IMR-90 (cell line): ENCODE measurements around the gene IFIH1. TPM values are rescaled to one million over a fixed set of nuclear protein-coding genes. Genes with fewer than 3 reads are reported as not detected.

Experiments
- ATAC-seq: fragments of 200-7000 bp; cut with Tn5 transposase; 2 replicates; pipeline ENCODE4 v1.9.1; 2020; ENCODE audit warnings: low read depth, mild to moderate bottlenecking, moderate library complexity
- BruUV-seq: library from RNA; stranded (reverse); fragments of 400-500 nt; replicated peaks from 2 replicates; lab custom pipeline; 2021; lab: Mats Ljungman, UMichigan
- CTCF ChIA-PET: fragments of 300-600 bp; formaldehyde crosslinking; extraction: SDS; loops from one replicate; lab custom pipeline; 2021; ENCODE audit warnings: antibody characterized with exemption; lab: Yijun Ruan, JAX
- POLR2A ChIA-PET: fragments of 300-600 bp; sonication (Branson Sonifier 250); formaldehyde crosslinking; loops from one replicate; lab custom pipeline; 2022; ENCODE audit warnings: antibody characterized with exemption; ENCODE audit not compliant: unreplicated experiment; lab: Charles Lee
- DNase-seq: peaks from one replicate; pipeline ENCODE4 v3.0.0; 2013
- H2AFZ ChIP-seq: replicated peaks from 2 replicates; pipeline ENCODE3; 2013; ENCODE audit warnings: low read length, mild to moderate bottlenecking; ENCODE audit not compliant: poor library complexity
- H2AK5ac ChIP-seq: 2 replicates; pipeline ENCODE4 v1.6.1; 2013; ENCODE audit warnings: low read depth, low read length, inconsistent platforms
- H2AK9ac ChIP-seq: replicated peaks from 2 replicates; pipeline ENCODE3; 2013; ENCODE audit warnings: mild to moderate bottlenecking, low read depth, low read length, moderate library complexity; ENCODE audit not compliant: poor library complexity
- H2BK120ac ChIP-seq: 2 replicates; pipeline ENCODE4 v1.6.1; 2013; ENCODE audit warnings: low read depth, low read length, inconsistent platforms
- H2BK15ac ChIP-seq: 3 replicates; pipeline ENCODE4 v1.6.1; 2013; ENCODE audit warnings: low read depth, low read length, inconsistent platforms
- H2BK20ac ChIP-seq: 2 replicates; pipeline ENCODE4 v1.6.1; 2013; ENCODE audit warnings: low read depth, mild to moderate bottlenecking, inconsistent platforms, low read length, moderate library complexity
- H2BK5ac ChIP-seq: 2 replicates; pipeline ENCODE4 v1.6.1; 2013; ENCODE audit warnings: mild to moderate bottlenecking, low read depth, low read length, inconsistent platforms; ENCODE audit not compliant: poor library complexity, severe bottlenecking
- H3K14ac ChIP-seq: replicated peaks from 2 replicates; pipeline ENCODE4 v1.6.1; 2013; ENCODE audit warnings: low read depth, low read length, inconsistent platforms
- H3K18ac ChIP-seq: 2 replicates; pipeline ENCODE4 v1.6.1; 2013; ENCODE audit warnings: low read depth, low read length, control low read depth
- H3K23ac ChIP-seq: 2 replicates; pipeline ENCODE4 v1.6.1; 2013; ENCODE audit warnings: low read depth, low read length, inconsistent platforms
- H3K27ac ChIP-seq: 2 replicates; pipeline ENCODE4 v1.5.1; 2013; ENCODE audit warnings: mild to moderate bottlenecking, control low read depth, low read length; ENCODE audit not compliant: insufficient read depth
- H3K27me3 ChIP-seq: 2 replicates; pipeline ENCODE4 v1.6.1; 2013; ENCODE audit warnings: low read length; ENCODE audit not compliant: control insufficient read depth, insufficient read depth
- H3K36me3 ChIP-seq: 2 replicates; pipeline ENCODE4 v1.6.1; 2013; ENCODE audit warnings: low read length, mixed read lengths; ENCODE audit not compliant: control insufficient read depth, insufficient read depth
- H3K4ac ChIP-seq: 2 replicates; pipeline ENCODE4 v1.6.1; 2013; ENCODE audit warnings: low read depth, low read length, inconsistent platforms
- H3K4me1 ChIP-seq: 2 replicates; pipeline ENCODE4 v1.6.1; 2013; ENCODE audit warnings: low read length, mixed read lengths; ENCODE audit not compliant: control insufficient read depth, insufficient read depth
- H3K4me2 ChIP-seq: 2 replicates; pipeline ENCODE4 v1.6.1; 2013; ENCODE audit warnings: low read depth, mild to moderate bottlenecking, control low read depth, low read length, moderate library complexity
- H3K4me3 ChIP-seq: 2 replicates; pipeline ENCODE4 v1.5.1; 2013; ENCODE audit warnings: low read depth, mild to moderate bottlenecking, control low read depth, low read length, moderate library complexity; ENCODE audit not compliant: insufficient read depth
- H3K56ac ChIP-seq: 2 replicates; pipeline ENCODE4 v1.6.1; 2013; ENCODE audit warnings: low read length, inconsistent platforms; ENCODE audit not compliant: insufficient read depth; ENCODE audit errors: extremely low read depth
- H3K79me1 ChIP-seq, 2 experiments: 2 replicates each; pipeline ENCODE4 v1.6.1; 2013; ENCODE audit warnings: low read length in 2 of 2, inconsistent platforms in 1 of 2, low read depth in 1 of 2
- H3K9ac ChIP-seq: 2 replicates; pipeline ENCODE4 v1.6.1; 2013; ENCODE audit warnings: low read depth, low read length, control low read depth
- H3K9me1 ChIP-seq: 2 replicates; pipeline ENCODE4 v1.6.1; 2013; ENCODE audit warnings: low read length, inconsistent platforms; ENCODE audit not compliant: insufficient read depth
- H3K9me3 ChIP-seq: 2 replicates; pipeline ENCODE4 v1.6.1; 2013; ENCODE audit warnings: low read length; ENCODE audit not compliant: control insufficient read depth, insufficient read depth
- H4K20me1 ChIP-seq: 2 replicates; pipeline ENCODE4 v1.6.1; 2013; ENCODE audit warnings: low read length, inconsistent platforms; ENCODE audit not compliant: insufficient read depth
- H4K5ac ChIP-seq: 2 replicates; pipeline ENCODE4 v1.6.1; 2013; ENCODE audit warnings: mild to moderate bottlenecking, low read depth, low read length, control low read depth
- H4K8ac ChIP-seq, 2 experiments: 2 replicates each; pipeline ENCODE4 v1.6.1; 2013; ENCODE audit warnings: low read depth in 2 of 2, low read length in 2 of 2, control low read depth in 1 of 2, inconsistent platforms in 1 of 2
- H4K91ac ChIP-seq: 2 replicates; pipeline ENCODE4 v1.6.1; 2013; ENCODE audit warnings: low read depth, low read length, inconsistent platforms; ENCODE audit not compliant: insufficient read depth
- CEBPB ChIP-seq: IDR thresholded peaks from 2 replicates; pipeline ENCODE4 v1.6.1; 2012; ENCODE audit warnings: low read depth, low read length, improper control_type of control experiment
- CHD1 ChIP-seq: IDR thresholded peaks from 2 replicates; pipeline ENCODE4 v1.6.1; 2012; ENCODE audit warnings: low read depth, low read length, improper control_type of control experiment
- MAZ ChIP-seq: IDR thresholded peaks from 2 replicates; pipeline ENCODE4 v1.6.1; 2012; ENCODE audit warnings: low read depth, mild to moderate bottlenecking, low read length, improper control_type of control experiment, moderate library complexity, borderline replicate concordance
- POLR2A ChIP-seq: IDR thresholded peaks from 2 replicates; pipeline ENCODE4 v1.6.1; 2012; ENCODE audit warnings: mild to moderate bottlenecking, low read depth, low read length
- WGBS, 2 experiments: methylation state at CpG; one replicate each; pipeline versions ENCODE4 v1.1.5 to v1.1.7; 2013; ENCODE audit warnings: missing lambda C conversion rate in 2 of 2; ENCODE audit not compliant: insufficient read length in 1 of 2; ENCODE audit errors: extremely low coverage in 2 of 2; 5-methylcytosine and 5-hydroxymethylcytosine counted together
- dilution Hi-C: fragments of 300-500 bp; cut with HindIII; formaldehyde crosslinking; loops from one replicate; pipeline ENCODE4 v1.14.3; 2018; ENCODE audit warnings: low sequenced_read_pairs; ENCODE audit not compliant: unreplicated experiment
- in situ Hi-C: fragments of 300-500 bp; cut with MboI; formaldehyde crosslinking; loops from 3 replicates; pipeline ENCODE4 v1.14.3; 2019; ENCODE audit warnings: low sequenced_read_pairs, inconsistent platforms, mixed read lengths
- intact Hi-C: fragments of 100-400 bp; cut with micrococcal nuclease; formaldehyde crosslinking; loops from 2 replicates; pipeline ENCODE4 v1.10.0; 2022
- polyA plus RNA-seq, 3 experiments: library from polyadenylated mRNA; depleted of rRNA; stranded (reverse); fragments of >200 nt; gene quantifications; 2 replicates each; pipeline ENCODE4 v1.2.3, GENCODE V29; 2012; ENCODE audit warnings: low replicate concordance in 1 of 3
- total RNA-seq: library from RNA; depleted of rRNA; stranded (reverse); fragments of >200 nt; gene quantifications from 2 replicates; pipeline ENCODE4 v1.2.3, GENCODE V29; 2012
- TF ChIP-seq, protein P1 (sequence below): fragments of 150-350 bp; IDR thresholded peaks from 2 replicates; pipeline ENCODE4 v1.6.1; 2016; ENCODE audit warnings: low read depth, mild to moderate bottlenecking, low read length, moderate library complexity, borderline replicate concordance

The IFIH1 gene
- total and polyA plus RNA-seq, 2 of the 4 experiments (the other 2 are of a cell fraction), result 1.3 to 1.4 TPM

- Histone ChIP-seq H3K4me3 (no peak overlapping the region), H2BK20ac (no peak overlapping the region), H3K14ac (no peak overlapping the region), H3K27ac (no peak overlapping the region), H2AFZ (no peak overlapping the region), H4K20me1 (no peaks in the 10 kb centered on the region), H3K79me1 (no peaks in the 10 kb centered on the region), H3K9me1 (no peaks in the 10 kb centered on the region; the same call in 1 of the 2 replicates), H3K23ac (no peak overlapping the region), H3K9me3 (no peaks in the 10 kb centered on the region), H4K8ac (no peak overlapping the region), H4K91ac (no peak overlapping the region), H2AK5ac (no peak overlapping the region), H2BK15ac (no peak overlapping the region), H3K36me3 (no peaks in the 10 kb centered on the region), H3K4me1 (no peaks in the 10 kb centered on the region), H4K5ac (no peak overlapping the region), H3K56ac (no peak overlapping the region), H3K4me2 (no peak overlapping the region), H3K27me3 (no peaks in the 10 kb centered on the region), H3K9ac (no peak overlapping the region), H3K4ac (no peak overlapping the region), H2BK5ac (no peak overlapping the region), H2AK9ac (no peak overlapping the region), H2BK120ac (no peak overlapping the region), H3K18ac (no peak overlapping the region)
- no peak for DNase-seq
- ChIA-PET POLR2A (no interaction called here), CTCF (interaction anchor here (0.9 kb wide), 1 partner anchor 22 kb away, joined by 3 read pairs; no protein-coding TSS in a partner anchor)
- WGBS, 2 experiments, result no CpG with 5 or more reads among the region's 1 CpG
- in situ Hi-C loops, result loop anchor here (25.0 kb wide), 1 partner anchor 326 kb away; no protein-coding TSS in a partner anchor
- intact Hi-C loops, result no loop called here
- dilution Hi-C loops, result no loop called here
- no TSS peak for BruUV-seq
- ATAC-seq, result no peak
- no peak for TF ChIP-seq POLR2A
- TF ChIP-seq, protein P1, sequence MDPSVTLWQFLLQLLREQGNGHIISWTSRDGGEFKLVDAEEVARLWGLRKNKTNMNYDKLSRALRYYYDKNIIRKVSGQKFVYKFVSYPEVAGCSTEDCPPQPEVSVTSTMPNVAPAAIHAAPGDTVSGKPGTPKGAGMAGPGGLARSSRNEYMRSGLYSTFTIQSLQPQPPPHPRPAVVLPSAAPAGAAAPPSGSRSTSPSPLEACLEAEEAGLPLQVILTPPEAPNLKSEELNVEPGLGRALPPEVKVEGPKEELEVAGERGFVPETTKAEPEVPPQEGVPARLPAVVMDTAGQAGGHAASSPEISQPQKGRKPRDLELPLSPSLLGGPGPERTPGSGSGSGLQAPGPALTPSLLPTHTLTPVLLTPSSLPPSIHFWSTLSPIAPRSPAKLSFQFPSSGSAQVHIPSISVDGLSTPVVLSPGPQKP, result no peak
- no peak for TF ChIP-seq MAZ
- no peak for TF ChIP-seq CHD1
- no peak for TF ChIP-seq CEBPB
Observed at GRCh38 chr2:162312853-162313252, 5.6 kb downstream of the IFIH1 start.
